ENCODE data around the gene CC2D2A.
"Not testable (repeated sequence)": the region's sequence is repeated elsewhere in the genome, so short reads cannot be mapped to it uniquely, and the experiment has no call there.

CC2D2A gene

DNA sequence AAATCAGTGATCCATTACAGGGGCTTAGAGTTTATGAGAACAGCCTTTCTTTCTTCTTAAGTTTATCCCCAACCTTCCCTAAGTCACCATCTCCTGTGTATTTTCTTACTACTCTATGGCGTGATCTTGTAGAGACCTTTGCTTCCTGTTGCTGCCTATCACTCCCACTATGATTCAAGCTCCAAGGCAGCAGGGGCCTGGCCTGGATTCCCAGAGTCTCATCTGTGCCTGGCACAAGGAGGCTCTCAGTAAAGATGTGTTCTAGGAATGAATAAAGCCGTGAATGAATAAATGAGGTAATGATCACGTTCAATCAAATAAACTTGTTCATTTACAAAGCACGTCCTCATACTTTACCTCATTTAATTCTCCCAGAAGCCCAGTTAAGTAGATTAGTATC lies 45.4 kb downstream of the CC2D2A start:
- Histone ChIP-seq H3K27ac (replicated peaks) (no peak overlapping the region), H3K4me3 (replicated peaks; ENCODE audit: insufficient read depth, low read length) (no peak overlapping the region), H3K27me3 (ENCODE audit: insufficient read depth, poor library complexity, severe bottlenecking) (no peaks in the 10 kb centered on the region)
- DNase-seq (ENCODE audit: low read depth in 1 of 2, low spot score in 1 of 2) = no peak
- TF ChIP-seq POLR2AphosphoS5 (IDR thresholded peaks at IDR 0.05; ENCODE audit: low read depth) = no peak
- TF ChIP-seq SPI1 (IDR thresholded peaks at IDR 0.05; ENCODE audit: borderline replicate concordance, low read depth) = no peak
- TF ChIP-seq, protein P1, sequence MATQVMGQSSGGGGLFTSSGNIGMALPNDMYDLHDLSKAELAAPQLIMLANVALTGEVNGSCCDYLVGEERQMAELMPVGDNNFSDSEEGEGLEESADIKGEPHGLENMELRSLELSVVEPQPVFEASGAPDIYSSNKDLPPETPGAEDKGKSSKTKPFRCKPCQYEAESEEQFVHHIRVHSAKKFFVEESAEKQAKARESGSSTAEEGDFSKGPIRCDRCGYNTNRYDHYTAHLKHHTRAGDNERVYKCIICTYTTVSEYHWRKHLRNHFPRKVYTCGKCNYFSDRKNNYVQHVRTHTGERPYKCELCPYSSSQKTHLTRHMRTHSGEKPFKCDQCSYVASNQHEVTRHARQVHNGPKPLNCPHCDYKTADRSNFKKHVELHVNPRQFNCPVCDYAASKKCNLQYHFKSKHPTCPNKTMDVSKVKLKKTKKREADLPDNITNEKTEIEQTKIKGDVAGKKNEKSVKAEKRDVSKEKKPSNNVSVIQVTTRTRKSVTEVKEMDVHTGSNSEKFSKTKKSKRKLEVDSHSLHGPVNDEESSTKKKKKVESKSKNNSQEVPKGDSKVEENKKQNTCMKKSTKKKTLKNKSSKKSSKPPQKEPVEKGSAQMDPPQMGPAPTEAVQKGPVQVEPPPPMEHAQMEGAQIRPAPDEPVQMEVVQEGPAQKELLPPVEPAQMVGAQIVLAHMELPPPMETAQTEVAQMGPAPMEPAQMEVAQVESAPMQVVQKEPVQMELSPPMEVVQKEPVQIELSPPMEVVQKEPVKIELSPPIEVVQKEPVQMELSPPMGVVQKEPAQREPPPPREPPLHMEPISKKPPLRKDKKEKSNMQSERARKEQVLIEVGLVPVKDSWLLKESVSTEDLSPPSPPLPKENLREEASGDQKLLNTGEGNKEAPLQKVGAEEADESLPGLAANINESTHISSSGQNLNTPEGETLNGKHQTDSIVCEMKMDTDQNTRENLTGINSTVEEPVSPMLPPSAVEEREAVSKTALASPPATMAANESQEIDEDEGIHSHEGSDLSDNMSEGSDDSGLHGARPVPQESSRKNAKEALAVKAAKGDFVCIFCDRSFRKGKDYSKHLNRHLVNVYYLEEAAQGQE (IDR thresholded peaks at IDR 0.05; ENCODE audit: insufficient replicate concordance, low read depth) = no peak
- TF ChIP-seq GABPA (IDR thresholded peaks at IDR 0.05; ENCODE audit: low read depth) = no peak
- TF ChIP-seq, protein P2, sequence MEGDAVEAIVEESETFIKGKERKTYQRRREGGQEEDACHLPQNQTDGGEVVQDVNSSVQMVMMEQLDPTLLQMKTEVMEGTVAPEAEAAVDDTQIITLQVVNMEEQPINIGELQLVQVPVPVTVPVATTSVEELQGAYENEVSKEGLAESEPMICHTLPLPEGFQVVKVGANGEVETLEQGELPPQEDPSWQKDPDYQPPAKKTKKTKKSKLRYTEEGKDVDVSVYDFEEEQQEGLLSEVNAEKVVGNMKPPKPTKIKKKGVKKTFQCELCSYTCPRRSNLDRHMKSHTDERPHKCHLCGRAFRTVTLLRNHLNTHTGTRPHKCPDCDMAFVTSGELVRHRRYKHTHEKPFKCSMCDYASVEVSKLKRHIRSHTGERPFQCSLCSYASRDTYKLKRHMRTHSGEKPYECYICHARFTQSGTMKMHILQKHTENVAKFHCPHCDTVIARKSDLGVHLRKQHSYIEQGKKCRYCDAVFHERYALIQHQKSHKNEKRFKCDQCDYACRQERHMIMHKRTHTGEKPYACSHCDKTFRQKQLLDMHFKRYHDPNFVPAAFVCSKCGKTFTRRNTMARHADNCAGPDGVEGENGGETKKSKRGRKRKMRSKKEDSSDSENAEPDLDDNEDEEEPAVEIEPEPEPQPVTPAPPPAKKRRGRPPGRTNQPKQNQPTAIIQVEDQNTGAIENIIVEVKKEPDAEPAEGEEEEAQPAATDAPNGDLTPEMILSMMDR (IDR thresholded peaks at IDR 0.05; ENCODE audit: insufficient read depth, low read length) = no peak

DNA sequence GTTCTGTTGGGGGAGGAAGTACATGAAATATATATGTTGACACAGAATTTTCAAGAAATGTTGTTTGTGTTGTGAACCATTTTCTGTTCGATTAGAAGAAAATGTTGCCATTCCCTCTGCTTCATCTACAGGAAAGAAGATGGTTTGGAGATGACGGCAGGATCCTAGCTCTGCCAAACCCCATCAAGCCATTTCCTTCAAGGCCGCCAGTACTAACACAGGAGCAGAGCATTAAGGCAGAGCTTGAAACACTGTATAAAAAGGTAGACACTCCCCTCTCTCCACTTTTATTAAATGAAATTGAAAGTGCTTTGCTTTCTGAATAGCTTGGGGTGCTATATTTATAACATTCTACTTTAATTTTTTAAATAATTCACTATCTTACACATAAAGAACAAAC lies 46.8 kb downstream of the CC2D2A start:
- Histone ChIP-seq H3K4me3 (replicated peaks; ENCODE audit: insufficient read depth, low read length) (no peak overlapping the region), H3K27me3 (ENCODE audit: insufficient read depth, poor library complexity, severe bottlenecking) (no peaks in the 10 kb centered on the region), H3K27ac (replicated peaks) (no peak overlapping the region)
- DNase-seq (ENCODE audit: low read depth in 1 of 2, low spot score in 1 of 2) = no peak
- no peak for TF ChIP-seq GABPA (IDR thresholded peaks at IDR 0.05; ENCODE audit: low read depth)
- TF ChIP-seq SPI1 (IDR thresholded peaks at IDR 0.05; ENCODE audit: borderline replicate concordance, low read depth) = no peak
- TF ChIP-seq, protein P2 (IDR thresholded peaks at IDR 0.05; ENCODE audit: insufficient read depth, low read length) = no peak
- no peak for TF ChIP-seq POLR2AphosphoS5 (IDR thresholded peaks at IDR 0.05; ENCODE audit: low read depth)

DNA sequence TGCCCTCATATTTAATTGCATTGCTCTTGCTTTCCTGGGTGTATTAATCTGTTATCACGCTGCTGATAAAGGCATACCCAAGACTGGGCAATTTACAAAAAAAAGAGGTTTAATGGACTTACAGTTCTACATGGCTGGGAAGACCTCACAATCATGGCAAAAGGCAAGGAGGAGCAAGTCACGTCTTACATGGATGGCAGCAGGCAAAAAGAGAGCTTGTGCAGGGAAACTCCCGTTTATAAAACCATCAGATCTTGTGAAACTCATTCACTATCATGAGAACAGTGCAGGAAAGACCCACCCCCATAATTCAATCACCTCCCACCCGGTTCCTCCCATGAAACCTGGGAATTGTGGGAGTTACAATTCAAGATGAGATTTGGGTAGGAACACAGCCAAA lies 48.0 kb downstream of the CC2D2A start:
- not testable (repeated sequence) for H3K27ac ChIP-seq (replicated peaks); DNase-seq (ENCODE audit: low read depth in 1 of 2, low spot score in 1 of 2); H3K4me3 ChIP-seq (replicated peaks; ENCODE audit: insufficient read depth, low read length); H3K27me3 ChIP-seq (ENCODE audit: insufficient read depth, poor library complexity, severe bottlenecking)

DNA sequence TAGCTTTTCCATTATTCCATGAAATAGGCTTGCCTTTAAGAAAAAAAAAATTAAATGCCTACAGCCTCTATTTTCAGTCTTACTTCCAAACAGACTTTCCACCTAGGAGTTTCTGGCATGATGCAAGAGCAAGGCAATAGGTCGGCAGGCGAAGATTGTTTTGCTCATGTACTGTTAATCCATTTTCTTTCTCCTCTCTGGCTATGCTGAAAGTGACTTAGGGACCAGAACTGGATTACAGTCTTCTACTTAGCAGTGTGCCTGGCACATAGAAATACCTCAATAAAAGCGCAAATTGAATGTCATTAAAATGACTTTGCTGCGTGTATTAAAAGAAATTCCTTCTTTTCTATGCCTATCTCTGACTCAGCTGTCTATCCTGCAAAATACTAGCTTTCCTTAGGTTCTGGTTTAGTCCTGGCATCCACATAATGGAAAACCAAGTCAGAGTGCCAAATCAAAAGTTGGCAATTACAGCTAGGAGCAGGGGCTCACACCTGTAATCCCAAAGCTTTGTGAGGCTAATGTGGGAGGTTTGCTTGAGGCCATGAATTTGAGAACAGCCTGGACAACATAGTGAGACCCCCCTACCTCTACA lies 51.9 kb downstream of the CC2D2A start:
- TF ChIP-seq POLR2AphosphoS5 (IDR thresholded peaks at IDR 0.05; ENCODE audit: low read depth) (no peak), GABPA (IDR thresholded peaks at IDR 0.05; ENCODE audit: low read depth) (no peak), SPI1 (IDR thresholded peaks at IDR 0.05; ENCODE audit: borderline replicate concordance, low read depth) (no peak)
- TF ChIP-seq, protein P2 (IDR thresholded peaks at IDR 0.05; ENCODE audit: insufficient read depth, low read length) = no peak
- TF ChIP-seq, protein P1 (IDR thresholded peaks at IDR 0.05; ENCODE audit: insufficient replicate concordance, low read depth) = no peak
- no peak for DNase-seq (ENCODE audit: low read depth in 1 of 2, low spot score in 1 of 2)
- Histone ChIP-seq H3K27me3 (ENCODE audit: insufficient read depth, poor library complexity, severe bottlenecking) (no peaks in the 10 kb centered on the region), H3K27ac (replicated peaks) (no peak overlapping the region), H3K4me3 (replicated peaks; ENCODE audit: insufficient read depth, low read length) (no peak overlapping the region)

Measured in HL-60 (cell line).